CD4-positive, alpha-beta T cell treated with Interleukin-6 for 4 hours (primary cell): Measurements from ENCODE around the gene SEPTIN14.
"Not testable (repeated sequence)": the region's sequence is repeated elsewhere in the genome, so short reads cannot be mapped to it uniquely, and the experiment has no call there.

Experiments
- DNase-seq: peaks from one replicate; pipeline ENCODE4 v3.0.0-alpha.2; 2020; ENCODE audit warnings: mixed read lengths

Gene SEPTIN14

GRCh38 chr7:55862652-55863051 is at the start of gene SEPTIN14:
TSS of gene SEPTIN14 (minus strand) at chr7:55862752. CDS start at chr7:55861996, 756 bp downstream.
- DNase-seq, result not testable (repeated sequence)

GRCh38 chr7:55903985-55904759 is 41.6 kb upstream of the SEPTIN14 start:
- no peak for DNase-seq

- not testable (repeated sequence) for DNase-seq
Observed at GRCh38 chr7:55901059-55901458, 38.5 kb upstream of the SEPTIN14 start.

- no peak for DNase-seq
Observed at GRCh38 chr7:55898287-55898686, 35.7 kb upstream of the SEPTIN14 start.

- no peak for DNase-seq
Observed at GRCh38 chr7:55895021-55895420, 32.5 kb upstream of the SEPTIN14 start.

- DNase-seq, result no peak
Observed at GRCh38 chr7:55893940-55894339, 31.4 kb upstream of the SEPTIN14 start.

GRCh38 chr7:55888378-55888777 is 25.8 kb upstream of the SEPTIN14 start:
- not testable (repeated sequence) for DNase-seq

- DNase-seq, result no peak
Observed at GRCh38 chr7:55887821-55888247, 25.3 kb upstream of the SEPTIN14 start.

- no peak for DNase-seq
Observed at GRCh38 chr7:55884321-55884720, 21.8 kb upstream of the SEPTIN14 start.

GRCh38 chr7:55878691-55879090 is 16.1 kb upstream of the SEPTIN14 start:
- DNase-seq, result no peak

- DNase-seq, result no peak
Observed at GRCh38 chr7:55877308-55877707, 14.8 kb upstream of the SEPTIN14 start.

GRCh38 chr7:55873765-55874164 is 11.2 kb upstream of the SEPTIN14 start:
- no peak for DNase-seq

- DNase-seq, result no peak
Observed at GRCh38 chr7:55871932-55872485, 9.5 kb upstream of the SEPTIN14 start.

GRCh38 chr7:55868989-55869388 is 6.4 kb upstream of the SEPTIN14 start:
- not testable (repeated sequence) for DNase-seq

- DNase-seq, result not testable (repeated sequence)
Observed at GRCh38 chr7:55845164-55845563, 17.4 kb downstream of the SEPTIN14 start.

GRCh38 chr7:55838595-55838994 is 24.0 kb downstream of the SEPTIN14 start:
- DNase-seq, result no peak

- DNase-seq, result no peak
Observed at GRCh38 chr7:55827577-55827976, 35.0 kb downstream of the SEPTIN14 start.

GRCh38 chr7:55818686-55819085 is 43.9 kb downstream of the SEPTIN14 start:
- DNase-seq, result no peak

GRCh38 chr7:55797260-55797659 is 65.3 kb downstream of the SEPTIN14 start:
- not testable (repeated sequence) for DNase-seq

GRCh38 chr7:55794527-55794926 is 68.0 kb downstream of the SEPTIN14 start:
- DNase-seq, result no peak

GRCh38 chr7:55792048-55792447 is 70.5 kb downstream of the SEPTIN14 start:
- DNase-seq, result no peak

GRCh38 chr7:55787796-55788195 is 74.8 kb downstream of the SEPTIN14 start:
- no peak for DNase-seq

GRCh38 chr7:55786901-55787300 is 75.7 kb downstream of the SEPTIN14 start:
- DNase-seq, result no peak

- DNase-seq, result not testable (repeated sequence)
Observed at GRCh38 chr7:55785444-55785843, 77.1 kb downstream of the SEPTIN14 start.
